Osteocyte (in vitro differentiated cells): Measurements from ENCODE around the gene ETS1. TPM values are rescaled to one million over a fixed set of nuclear protein-coding genes. Genes with fewer than 3 reads are reported as not detected.

Experiments
- DNase-seq: peaks from one replicate; pipeline ENCODE4 v3.0.0; 2021; ENCODE audit warnings: mixed read lengths; ENCODE audit not compliant: unreplicated experiment; ENCODE audit errors: extremely low spot score
- H3K27ac Mint-ChIP-seq: one replicate; pipeline ENCODE4 v1.8.0; 2021; ENCODE audit warnings: mild to moderate bottlenecking, mixed read lengths; ENCODE audit not compliant: unreplicated experiment
- H3K27me3 Mint-ChIP-seq: one replicate; pipeline ENCODE4 v1.8.0; 2021; ENCODE audit warnings: mixed read lengths; ENCODE audit not compliant: unreplicated experiment
- H3K36me3 Mint-ChIP-seq: one replicate; pipeline ENCODE4 v1.8.0; 2021; ENCODE audit warnings: mixed read lengths; ENCODE audit not compliant: unreplicated experiment
- H3K4me1 Mint-ChIP-seq: one replicate; pipeline ENCODE4 v1.8.0; 2021; ENCODE audit warnings: mixed read lengths; ENCODE audit not compliant: unreplicated experiment
- H3K4me3 Mint-ChIP-seq: one replicate; pipeline ENCODE4 v1.8.0; 2021; ENCODE audit warnings: mild to moderate bottlenecking, moderate library complexity, mixed read lengths; ENCODE audit not compliant: unreplicated experiment
- H3K9me3 Mint-ChIP-seq: one replicate; pipeline ENCODE4 v1.8.0; 2021; ENCODE audit warnings: mixed read lengths; ENCODE audit not compliant: unreplicated experiment
- total RNA-seq: library from RNA; stranded (reverse); gene quantifications from 2 replicates; pipeline ENCODE4 v1.2.1, GENCODE V29; 2021
- TF ChIP-seq, protein P1 (sequence below): fragments of 200-600 bp; sonication (generic); IDR thresholded peaks from 2 replicates; pipeline ENCODE4 v1.5.0; 2021; ENCODE audit warnings: antibody characterized with exemption, mild to moderate bottlenecking, moderate library complexity

ETS1 gene
- total RNA-seq, 1 donor from 2014 or later: 77.9 TPM

DNA sequence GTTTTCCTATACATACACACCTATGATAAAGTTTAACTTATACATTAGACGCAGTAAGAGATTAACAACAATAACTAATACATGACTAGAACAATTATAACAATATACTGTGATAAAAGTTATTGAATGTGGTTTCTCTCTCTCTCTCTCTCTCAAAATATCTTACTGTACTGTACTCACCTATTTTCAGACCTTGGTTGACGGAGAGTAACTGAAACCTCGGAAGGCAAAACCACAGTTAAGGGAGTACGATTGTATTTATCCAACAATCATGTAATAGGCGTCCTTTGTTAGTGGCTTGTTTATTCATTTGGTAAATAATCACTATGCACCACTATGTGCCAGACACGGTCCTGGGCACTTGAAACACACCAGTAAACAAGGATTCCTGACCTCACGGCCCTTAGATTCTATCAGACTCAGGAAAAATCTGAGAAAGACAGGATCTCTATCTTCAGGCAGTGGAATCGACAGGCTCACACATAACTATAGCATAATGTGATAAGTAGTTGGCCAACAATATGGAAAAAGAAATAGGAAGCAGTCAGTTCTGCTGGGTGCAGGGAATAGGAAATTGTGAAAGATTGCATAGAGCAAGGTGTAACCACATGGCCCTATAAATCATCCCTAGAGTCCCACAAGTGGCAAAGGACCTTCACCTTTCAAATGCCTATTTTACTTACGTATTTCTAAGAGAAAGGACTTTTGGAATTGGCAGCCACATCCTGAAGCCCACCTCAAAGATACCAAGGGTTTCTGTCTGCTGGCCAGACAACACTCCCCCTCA is 12.0 kb downstream of the ETS1 start:
- peak overlapping the region; percentile 80 for H3K27ac Mint-ChIP-seq
- no peaks in the 10 kb centered on the region for H3K27me3 Mint-ChIP-seq
- H3K4me1 Mint-ChIP-seq: peaks cover 25% of the 10 kb centered on the region
- DNase-seq: no peak
- no peak overlapping the region for H3K4me3 Mint-ChIP-seq
- TF ChIP-seq, protein P1, sequence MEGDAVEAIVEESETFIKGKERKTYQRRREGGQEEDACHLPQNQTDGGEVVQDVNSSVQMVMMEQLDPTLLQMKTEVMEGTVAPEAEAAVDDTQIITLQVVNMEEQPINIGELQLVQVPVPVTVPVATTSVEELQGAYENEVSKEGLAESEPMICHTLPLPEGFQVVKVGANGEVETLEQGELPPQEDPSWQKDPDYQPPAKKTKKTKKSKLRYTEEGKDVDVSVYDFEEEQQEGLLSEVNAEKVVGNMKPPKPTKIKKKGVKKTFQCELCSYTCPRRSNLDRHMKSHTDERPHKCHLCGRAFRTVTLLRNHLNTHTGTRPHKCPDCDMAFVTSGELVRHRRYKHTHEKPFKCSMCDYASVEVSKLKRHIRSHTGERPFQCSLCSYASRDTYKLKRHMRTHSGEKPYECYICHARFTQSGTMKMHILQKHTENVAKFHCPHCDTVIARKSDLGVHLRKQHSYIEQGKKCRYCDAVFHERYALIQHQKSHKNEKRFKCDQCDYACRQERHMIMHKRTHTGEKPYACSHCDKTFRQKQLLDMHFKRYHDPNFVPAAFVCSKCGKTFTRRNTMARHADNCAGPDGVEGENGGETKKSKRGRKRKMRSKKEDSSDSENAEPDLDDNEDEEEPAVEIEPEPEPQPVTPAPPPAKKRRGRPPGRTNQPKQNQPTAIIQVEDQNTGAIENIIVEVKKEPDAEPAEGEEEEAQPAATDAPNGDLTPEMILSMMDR: no peak
- H3K36me3 Mint-ChIP-seq: peaks cover 1% of the 10 kb centered on the region
- H3K9me3 Mint-ChIP-seq: peaks cover 15% of the 10 kb centered on the region

DNA sequence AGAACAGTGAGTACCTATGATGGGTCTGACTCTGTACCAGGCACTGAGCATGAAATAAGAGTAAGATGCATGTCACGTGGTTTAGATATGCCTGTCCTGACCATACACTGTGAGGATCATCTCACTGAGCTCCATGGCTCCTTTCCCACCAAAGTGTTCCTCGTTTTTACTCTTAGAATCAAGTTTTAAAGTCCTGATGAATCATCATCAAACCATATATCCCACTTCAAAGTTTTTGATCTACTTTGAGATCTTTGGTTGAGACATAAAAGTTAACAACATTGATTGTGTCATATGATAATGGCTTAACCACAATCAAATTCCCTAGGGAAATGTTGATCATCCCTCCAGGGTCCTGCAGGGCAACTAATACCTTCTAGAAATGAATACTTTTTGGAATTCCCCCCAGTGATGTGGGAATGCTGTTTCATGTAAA is 12.8 kb downstream of the ETS1 start:
- Mint-ChIP-seq H3K27me3 (no peaks in the 10 kb centered on the region), H3K9me3 (peaks cover 15% of the 10 kb centered on the region), H3K4me1 (peaks cover 25% of the 10 kb centered on the region), H3K36me3 (peaks cover 1% of the 10 kb centered on the region), H3K4me3 (no peak overlapping the region), H3K27ac (no peak overlapping the region)
- no peak for DNase-seq
- TF ChIP-seq, protein P1: no peak

DNA sequence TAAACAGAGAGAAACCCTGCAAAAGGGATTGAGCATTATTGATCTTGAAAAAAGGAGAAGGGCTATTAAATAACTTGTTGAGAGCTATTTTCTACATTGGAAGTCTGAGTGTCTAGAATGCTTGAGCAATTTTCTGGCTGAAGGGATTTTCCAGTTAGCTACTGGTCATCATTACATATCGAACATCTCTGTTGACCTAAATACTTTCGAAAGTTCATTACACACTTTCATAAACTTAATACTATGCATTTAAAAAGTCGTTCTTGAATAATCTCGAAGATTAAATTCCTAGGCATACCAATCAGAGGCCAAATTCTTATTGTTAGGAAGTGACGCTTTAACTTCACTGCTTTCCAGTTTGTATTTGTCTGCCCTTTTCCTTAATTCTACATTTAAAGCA is 13.7 kb downstream of the ETS1 start:
- H3K4me1 Mint-ChIP-seq: peaks cover 25% of the 10 kb centered on the region
- no peak overlapping the region for H3K4me3 Mint-ChIP-seq
- peaks cover 1% of the 10 kb centered on the region for H3K36me3 Mint-ChIP-seq
- DNase-seq: no peak
- no peak overlapping the region for H3K27ac Mint-ChIP-seq
- H3K9me3 Mint-ChIP-seq: peaks cover 15% of the 10 kb centered on the region
- peaks cover under 1% of the 10 kb centered on the region for H3K27me3 Mint-ChIP-seq
- TF ChIP-seq, protein P1: no peak

DNA sequence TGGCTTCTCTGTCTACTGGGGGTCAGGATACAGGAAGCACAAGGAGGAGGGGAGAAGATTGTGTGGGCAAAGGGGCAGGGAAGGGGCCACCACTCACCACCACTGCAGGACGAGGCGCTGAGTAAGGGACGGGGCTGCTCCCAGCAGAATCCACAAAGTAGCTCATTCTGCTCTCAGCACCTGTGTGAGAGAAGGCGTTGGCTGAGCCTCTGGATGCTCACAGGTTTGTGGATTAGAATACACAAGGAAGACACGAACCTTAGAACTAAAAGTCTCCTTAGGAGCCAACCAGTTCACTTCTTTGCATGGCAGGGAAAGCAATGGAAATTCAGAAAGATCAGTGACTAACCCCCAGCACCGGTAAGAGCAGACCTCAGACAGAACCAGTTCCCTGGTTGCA is 14.4 kb downstream of the ETS1 start:
- TF ChIP-seq, protein P1: no peak
- H3K4me3 Mint-ChIP-seq: no peak overlapping the region
- peaks cover 15% of the 10 kb centered on the region for H3K9me3 Mint-ChIP-seq
- peaks cover 25% of the 10 kb centered on the region for H3K4me1 Mint-ChIP-seq
- H3K27ac Mint-ChIP-seq: no peak overlapping the region
- H3K27me3 Mint-ChIP-seq: peaks cover 4% of the 10 kb centered on the region
- peaks cover 1% of the 10 kb centered on the region for H3K36me3 Mint-ChIP-seq
- DNase-seq: no peak

DNA sequence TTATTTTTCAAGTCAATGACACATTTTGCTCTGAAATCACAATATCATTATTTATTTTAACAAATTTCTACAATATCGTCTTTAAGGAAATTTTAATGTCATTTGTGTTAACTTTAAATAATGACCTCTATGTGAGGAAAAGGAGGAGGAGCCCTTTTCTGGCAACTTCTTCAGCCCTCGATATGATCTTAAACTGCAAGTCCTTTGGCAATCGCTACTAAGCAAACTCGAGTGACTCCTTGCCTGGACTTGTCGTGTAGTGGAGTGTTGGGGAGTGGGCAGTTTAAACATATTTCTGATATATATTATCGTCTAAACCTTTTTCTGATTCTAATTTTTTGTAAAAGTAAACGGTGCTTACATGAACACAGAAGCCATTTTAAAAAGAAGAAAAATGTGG is 16.7 kb downstream of the ETS1 start:
- Mint-ChIP-seq H3K4me3 (no peak overlapping the region), H3K36me3 (peaks cover 1% of the 10 kb centered on the region), H3K27me3 (peaks cover 4% of the 10 kb centered on the region), H3K27ac (no peak overlapping the region), H3K9me3 (peaks cover 15% of the 10 kb centered on the region), H3K4me1 (peaks cover 7% of the 10 kb centered on the region)
- TF ChIP-seq, protein P1: no peak
- DNase-seq: no peak
